Cardiac muscle cell (in vitro differentiated cells and primary cell): ENCODE measurements around the gene PPTC7. TPM values are rescaled to one million over a fixed set of nuclear protein-coding genes. Genes with fewer than 3 reads are reported as not detected.

ENCODE experiments used
- DNase-seq, 2 donors: peaks; one replicate each; pipeline versions ENCODE4 v3.0.0 to v3.0.0-alpha.2; 2010 to 2017; ENCODE audit warnings: low read depth in 1 of 2, low spot score in 1 of 2
- H3K27ac ChIP-seq: fragments of 200-600 bp; sonication (generic); 2 replicates; pipeline ENCODE4 v1.5.1; 2016
- H3K27me3 ChIP-seq: fragments of 200-600 bp; sonication (generic); 2 replicates; pipeline ENCODE4 v1.6.0; 2016; ENCODE audit warnings: control low read depth
- H3K36me3 ChIP-seq: fragments of 200-600 bp; sonication (generic); 2 replicates; pipeline ENCODE4 v1.5.1; 2016; ENCODE audit warnings: control low read depth
- H3K4me1 ChIP-seq: fragments of 200-600 bp; sonication (generic); 2 replicates; pipeline ENCODE4 v1.8.1; 2017; ENCODE audit warnings: low read depth, mild to moderate bottlenecking, mixed run types
- H3K4me3 ChIP-seq: fragments of 200-600 bp; sonication (generic); 2 replicates; pipeline ENCODE4 v1.5.1; 2016; ENCODE audit warnings: mild to moderate bottlenecking
- H3K9me3 ChIP-seq: fragments of 200-600 bp; sonication (generic); 2 replicates; pipeline ENCODE4 v1.5.1; 2017; ENCODE audit warnings: low read depth, mild to moderate bottlenecking, control low read depth
- CTCF ChIP-seq: IDR thresholded peaks from 2 replicates; pipeline ENCODE4 v1.5.1; 2012; ENCODE audit warnings: low read depth, mild to moderate bottlenecking, low read length
- polyA plus RNA-seq: library from polyadenylated mRNA; unstranded; fragments of >200 nt; fragmentation: Nextera tagmentation; extraction: Ambion mirVana; gene quantifications from 2 replicates; pipeline ENCODE4 v1.2.1, GENCODE V29; 2016
- total RNA-seq: library from RNA; depleted of rRNA; stranded (reverse); fragments of >200 nt; gene quantifications from 2 replicates; pipeline ENCODE4 v1.2.3, GENCODE V29; 2016

PPTC7 gene
- total and polyA plus RNA-seq, 2 experiments from 2014 or later, result 16.3 to 21.7 TPM

GRCh38 chr12:110513842-110514241 lies 69.3 kb downstream of the PPTC7 start:
- no peak for TF ChIP-seq CTCF
- DNase-seq, result no peak
- Histone ChIP-seq H3K36me3 (no peaks in the 10 kb centered on the region), H3K27ac (no peak overlapping the region), H3K4me3 (no peak overlapping the region), H3K27me3 (no peaks in the 10 kb centered on the region), H3K9me3 (no peaks in the 10 kb centered on the region), H3K4me1 (no peaks in the 10 kb centered on the region)

DNA sequence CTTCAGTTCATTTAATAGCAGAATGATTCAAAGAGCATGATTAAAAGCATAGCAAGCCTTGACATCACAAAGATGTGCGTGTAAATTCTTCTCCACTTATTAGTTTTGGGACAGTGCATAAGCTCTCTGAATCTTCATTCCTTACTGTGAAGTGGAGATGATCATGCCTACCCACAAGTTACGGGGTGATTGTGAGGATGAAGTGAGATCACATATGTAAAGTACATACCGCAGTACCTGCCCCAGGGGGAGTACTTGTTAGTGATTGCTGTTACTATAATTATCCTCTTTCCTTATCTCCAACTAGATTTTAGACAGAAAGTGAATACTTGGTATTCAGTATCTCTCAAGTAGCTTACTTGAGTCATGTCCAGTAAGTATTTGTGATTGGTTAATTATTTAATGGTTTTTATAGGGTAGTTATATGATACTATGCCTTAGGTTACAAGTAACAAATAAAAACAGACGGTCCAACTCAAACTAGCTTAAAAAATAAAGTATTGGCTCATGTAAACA lies 75.0 kb downstream of the PPTC7 start:
- Histone ChIP-seq H3K27ac (no peak overlapping the region), H3K4me1 (peaks cover 9% of the 10 kb centered on the region), H3K27me3 (no peaks in the 10 kb centered on the region), H3K4me3 (no peak overlapping the region), H3K9me3 (no peaks in the 10 kb centered on the region), H3K36me3 (no peaks in the 10 kb centered on the region)
- no peak for TF ChIP-seq CTCF
- DNase-seq, result no peak

DNA sequence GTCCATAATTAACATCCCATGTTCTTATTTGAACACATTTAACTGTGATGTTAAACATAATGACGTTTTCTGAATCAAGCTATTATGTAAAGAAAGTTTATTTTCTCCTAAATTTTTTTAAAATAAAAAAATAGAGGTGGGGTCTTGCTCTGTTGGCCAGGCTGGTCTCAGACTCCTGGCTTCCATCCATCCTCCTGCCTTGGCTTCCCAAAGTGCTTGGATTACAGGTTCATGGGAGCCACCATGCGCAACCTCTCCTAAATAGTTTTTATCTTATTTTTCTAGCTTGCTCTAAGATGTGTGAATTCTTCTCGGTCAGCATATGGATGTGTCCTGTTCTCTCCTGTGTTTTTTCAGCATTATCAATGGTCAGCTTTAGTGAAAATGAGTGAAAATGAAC lies 77.8 kb downstream of the PPTC7 start:
- H3K27ac ChIP-seq, result no peak overlapping the region
- no peaks in the 10 kb centered on the region for H3K9me3 ChIP-seq
- DNase-seq, result no peak
- no peaks in the 10 kb centered on the region for H3K36me3 ChIP-seq
- no peak overlapping the region for H3K4me3 ChIP-seq
- H3K27me3 ChIP-seq, result no peaks in the 10 kb centered on the region
- TF ChIP-seq CTCF, result no peak
- H3K4me1 ChIP-seq, result peaks cover 16% of the 10 kb centered on the region

DNA sequence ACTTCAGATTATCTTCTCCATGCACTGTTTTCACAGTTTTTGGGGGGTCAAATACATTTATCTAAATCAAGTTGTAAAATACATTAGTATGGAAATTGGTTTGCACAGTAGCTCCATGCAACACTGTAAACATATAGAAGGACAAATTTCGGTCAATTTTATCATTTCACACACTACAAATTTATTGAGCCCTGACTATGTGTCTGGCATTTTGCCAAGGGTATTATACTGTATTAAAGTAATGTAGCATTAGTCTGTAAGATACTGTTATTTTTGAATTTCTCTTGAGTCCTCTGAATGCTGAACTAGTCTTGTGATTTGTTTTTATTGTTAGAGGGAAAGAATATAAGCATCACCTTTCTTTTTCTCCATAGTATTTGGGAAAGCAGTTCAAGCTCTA lies 79.7 kb downstream of the PPTC7 start:
- Histone ChIP-seq H3K9me3 (no peaks in the 10 kb centered on the region), H3K36me3 (no peaks in the 10 kb centered on the region), H3K4me3 (no peak overlapping the region), H3K4me1 (peaks cover 17% of the 10 kb centered on the region), H3K27ac (no peak overlapping the region), H3K27me3 (no peaks in the 10 kb centered on the region)
- no peak for TF ChIP-seq CTCF
- DNase-seq, result no peak

GRCh38 chr12:110501752-110502738 lies 81.1 kb downstream of the PPTC7 start, which contains the start of the genes RAD9B and VPS29:
Gene RAD9B, plus strand, starts transcription at chr12:110502331. Its CDS starts 7 bp downstream, at chr12:110502338.
Gene VPS29, minus strand, starts transcription at chr12:110502111. Its CDS starts 60 bp downstream, at chr12:110502051.
- Histone ChIP-seq H3K4me3 (peak within 1 kb of the TSS; percentile 82), H3K27me3 (no peaks in the 10 kb centered on the region), H3K27ac (peak within 1 kb of the TSS; percentile 90), H3K9me3 (no peaks in the 10 kb centered on the region), H3K36me3 (no peaks in the 10 kb centered on the region), H3K4me1 (peaks cover 9% of the 10 kb centered on the region)
- DNase-seq, result peak; percentile 97 to 98
- no peak for TF ChIP-seq CTCF
